ENCODE results near the gene COL5A3.

The COL5A3 gene

DNA sequence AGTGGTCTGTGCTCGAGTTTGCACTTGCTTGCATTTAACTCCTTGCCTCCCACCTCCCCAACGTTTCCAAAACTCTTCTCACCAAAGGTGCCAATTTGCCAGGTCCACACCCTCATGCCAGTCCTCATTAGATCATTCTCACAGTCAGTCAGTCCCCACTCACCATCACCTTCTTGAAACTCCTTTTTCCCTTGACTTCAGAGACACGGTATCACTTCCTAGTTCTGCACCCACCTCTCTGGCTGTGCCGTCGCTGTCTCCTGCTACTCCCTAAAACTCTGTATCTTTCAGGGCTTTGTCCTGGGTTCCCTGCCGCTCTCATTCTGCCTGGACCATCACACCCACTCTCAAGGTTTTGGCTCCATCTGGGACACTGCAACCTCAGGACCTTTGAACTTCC lies 93.6 kb downstream of the COL5A3 start:
- H3K27ac ChIP-seq (ENCODE audit: low read depth, low read length, severe bottlenecking) = no peak overlapping the region
- H3K4me3 ChIP-seq (ENCODE audit: extremely low read depth, insufficient read depth, low read length, poor library complexity, severe bottlenecking) = no peak overlapping the region
- no peaks in the 10 kb centered on the region for H3K36me3 ChIP-seq (ENCODE audit: control insufficient read depth, insufficient read depth, low read length)
- WGBS, 2 experiments (ENCODE audit: insufficient coverage in 2 of 2) = 62 to 70% methylated on average over 6 of the region's 6 CpGs
- H3K9me3 ChIP-seq (ENCODE audit: control insufficient read depth, low read length) = no peaks in the 10 kb centered on the region
- H3K4me1 ChIP-seq (ENCODE audit: control insufficient read depth, insufficient read depth, low read length, poor library complexity, severe bottlenecking) = peaks cover 5% of the 10 kb centered on the region

DNA sequence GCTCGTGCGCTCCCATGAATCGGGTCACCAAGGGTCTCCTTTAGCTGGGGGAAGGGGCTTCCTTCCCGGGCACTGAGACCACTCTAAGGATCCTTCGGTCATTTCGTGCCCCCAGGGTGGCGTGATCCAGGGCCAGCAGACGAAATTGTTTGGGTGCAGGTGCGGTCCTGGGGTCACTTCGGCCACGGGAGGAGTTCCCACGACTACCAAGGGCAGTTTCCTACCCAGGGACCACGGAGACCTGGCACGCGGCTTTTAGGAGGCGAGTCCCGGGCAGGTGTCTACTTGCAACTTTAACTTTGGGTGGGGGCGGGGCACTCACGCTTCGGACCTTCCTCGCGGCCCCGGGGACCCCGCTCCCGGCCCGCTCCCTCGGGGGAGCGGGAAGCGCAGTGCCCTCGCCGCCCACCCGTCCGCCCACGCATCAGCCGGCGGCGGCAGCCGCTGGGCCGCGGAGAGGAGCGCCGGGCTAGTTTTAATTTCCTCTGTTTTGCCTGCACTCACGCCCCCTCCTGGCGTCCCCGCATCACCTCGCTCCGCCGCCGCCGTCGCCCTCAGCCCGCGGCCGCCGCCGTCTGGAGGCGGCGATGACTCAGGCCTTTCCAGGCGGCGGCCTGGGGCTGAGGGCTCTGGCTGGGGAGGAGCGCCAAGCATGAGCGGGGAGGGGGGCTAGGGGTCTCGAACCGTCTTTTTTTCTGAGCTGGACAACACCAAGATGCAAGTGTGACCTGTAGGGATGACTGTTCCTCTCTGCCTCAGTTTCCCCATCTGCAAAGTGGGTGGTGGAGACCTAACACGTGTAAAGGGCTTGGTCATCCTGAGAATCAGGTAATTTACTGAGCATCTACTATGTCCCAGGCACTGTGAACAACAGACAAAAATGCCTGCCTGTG lies 95.7 kb downstream of the COL5A3 start:
- Histone ChIP-seq H3K4me1 (ENCODE audit: control insufficient read depth, insufficient read depth, low read length, poor library complexity, severe bottlenecking) (peaks cover 8% of the 10 kb centered on the region), H3K36me3 (ENCODE audit: control insufficient read depth, insufficient read depth, low read length) (no peaks in the 10 kb centered on the region), H3K9me3 (ENCODE audit: control insufficient read depth, low read length) (no peaks in the 10 kb centered on the region), H3K27ac (ENCODE audit: low read depth, low read length, severe bottlenecking) (peak overlapping the region; percentile 81), H3K4me3 (ENCODE audit: extremely low read depth, insufficient read depth, low read length, poor library complexity, severe bottlenecking) (peak overlapping the region; percentile 59)
- 2 to 3% methylated on average over 34 to 50 of the region's 65 CpGs for WGBS, 2 experiments (ENCODE audit: insufficient coverage in 2 of 2)

DNA sequence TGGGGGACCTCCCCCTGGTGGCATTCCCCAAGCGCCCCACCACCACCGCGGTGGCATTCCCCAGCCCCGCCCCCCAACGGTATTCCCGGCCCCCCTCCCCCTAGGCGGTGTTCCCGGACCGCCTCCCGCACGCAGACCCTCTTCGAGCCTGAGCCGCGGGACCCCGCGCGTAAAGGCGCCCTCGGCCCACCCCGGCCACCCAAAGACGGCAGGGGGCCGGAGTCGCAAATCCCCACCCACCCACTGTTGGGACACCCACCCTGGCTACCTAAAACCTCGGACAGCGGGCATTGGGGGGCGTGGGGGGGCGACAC lies 96.3 kb downstream of the COL5A3 start:
- Histone ChIP-seq H3K36me3 (ENCODE audit: control insufficient read depth, insufficient read depth, low read length) (no peaks in the 10 kb centered on the region), H3K4me1 (ENCODE audit: control insufficient read depth, insufficient read depth, low read length, poor library complexity, severe bottlenecking) (peaks cover 8% of the 10 kb centered on the region), H3K27ac (ENCODE audit: low read depth, low read length, severe bottlenecking) (peak overlapping the region; percentile 81), H3K4me3 (ENCODE audit: extremely low read depth, insufficient read depth, low read length, poor library complexity, severe bottlenecking) (peak overlapping the region; percentile 59), H3K9me3 (ENCODE audit: control insufficient read depth, low read length) (no peaks in the 10 kb centered on the region)
- 0 to 1% methylated on average over 4 to 15 of the region's 27 CpGs for WGBS, 2 experiments (ENCODE audit: insufficient coverage in 2 of 2)

DNA sequence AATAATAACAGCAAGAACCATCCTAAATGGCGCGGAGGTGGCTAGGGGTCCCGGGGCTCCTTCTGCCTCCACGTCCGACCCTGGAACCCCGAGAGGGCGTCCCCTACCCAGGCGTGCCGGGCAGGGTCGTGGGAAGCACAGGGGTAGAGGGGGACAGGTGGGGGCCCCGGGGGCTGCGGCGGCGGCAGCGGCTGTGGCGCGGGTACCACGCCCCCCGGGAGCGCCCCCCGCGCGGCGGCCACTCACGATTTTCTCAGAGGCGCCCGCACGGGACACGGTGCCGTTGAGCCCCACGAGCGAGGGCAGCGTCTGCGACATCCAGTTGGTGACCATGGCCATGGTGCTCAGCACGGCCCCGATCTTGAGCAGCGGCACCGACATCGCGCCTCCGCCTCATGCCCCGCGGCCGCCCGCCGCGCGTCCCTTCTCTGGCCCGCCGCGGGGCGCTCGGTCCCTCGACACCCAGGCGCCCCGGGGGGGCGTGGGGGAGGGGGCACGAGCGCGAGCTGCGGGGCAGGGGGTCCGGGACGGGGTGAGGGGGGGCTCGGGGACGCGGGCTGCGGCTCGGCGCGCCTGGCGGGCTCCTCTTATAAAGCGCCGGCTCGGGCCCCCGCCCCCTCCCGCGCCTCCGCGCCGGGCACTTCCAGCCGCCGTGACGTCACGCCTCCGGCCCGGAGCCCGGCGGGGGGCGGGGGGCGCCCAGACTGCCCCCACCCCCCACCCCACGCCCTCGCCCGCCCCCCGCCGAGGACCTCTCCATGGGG lies 96.9 kb downstream of the COL5A3 start:
- 1 to 2% methylated on average over 21 to 32 of the region's 95 CpGs for WGBS, 2 experiments (ENCODE audit: insufficient coverage in 2 of 2)
- Histone ChIP-seq H3K4me3 (ENCODE audit: extremely low read depth, insufficient read depth, low read length, poor library complexity, severe bottlenecking) (peak overlapping the region; percentile 59), H3K27ac (ENCODE audit: low read depth, low read length, severe bottlenecking) (no peak overlapping the region), H3K36me3 (ENCODE audit: control insufficient read depth, insufficient read depth, low read length) (no peaks in the 10 kb centered on the region), H3K9me3 (ENCODE audit: control insufficient read depth, low read length) (no peaks in the 10 kb centered on the region), H3K4me1 (ENCODE audit: control insufficient read depth, insufficient read depth, low read length, poor library complexity, severe bottlenecking) (peaks cover 8% of the 10 kb centered on the region)

DNA sequence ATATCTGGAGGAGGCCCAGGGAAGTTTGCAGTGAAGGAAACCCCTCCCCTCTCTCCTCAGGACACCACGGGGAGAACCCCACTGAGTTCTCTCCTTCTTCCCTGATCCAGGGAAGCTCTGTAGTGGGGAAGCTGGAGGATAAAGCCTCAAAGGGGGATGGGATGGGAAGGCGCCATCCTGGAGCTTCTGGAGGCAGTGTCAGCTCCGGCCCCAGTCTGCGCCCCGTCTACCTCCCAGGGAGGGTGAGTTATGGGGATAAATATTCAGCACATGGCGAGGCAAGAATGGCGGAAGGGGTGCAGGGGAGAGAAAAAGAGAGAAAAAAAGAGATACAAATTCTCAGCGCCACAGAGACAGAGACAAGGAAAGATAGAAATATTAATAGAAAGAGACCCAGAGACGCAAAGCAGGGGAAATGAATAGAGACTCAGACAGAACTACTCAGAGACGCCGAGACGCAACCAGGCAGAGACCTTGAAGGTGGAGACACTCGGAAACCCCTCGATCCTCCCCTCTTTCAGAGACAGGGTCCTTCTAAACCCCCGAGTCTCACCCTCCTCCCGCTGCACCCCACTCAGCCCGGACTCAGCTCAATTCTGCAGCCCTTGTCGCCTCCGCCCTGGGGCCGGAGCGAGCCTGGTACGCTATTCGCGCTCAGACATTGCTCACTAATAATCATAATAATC lies 97.6 kb downstream of the COL5A3 start:
- no peak overlapping the region for H3K27ac ChIP-seq (ENCODE audit: low read depth, low read length, severe bottlenecking)
- no peaks in the 10 kb centered on the region for H3K9me3 ChIP-seq (ENCODE audit: control insufficient read depth, low read length)
- no peaks in the 10 kb centered on the region for H3K36me3 ChIP-seq (ENCODE audit: control insufficient read depth, insufficient read depth, low read length)
- peaks cover 8% of the 10 kb centered on the region for H3K4me1 ChIP-seq (ENCODE audit: control insufficient read depth, insufficient read depth, low read length, poor library complexity, severe bottlenecking)
- WGBS, 2 experiments (ENCODE audit: insufficient coverage in 2 of 2) = 22 to 24% methylated on average over 21 to 23 of the region's 24 CpGs
- peak overlapping the region; percentile 59 for H3K4me3 ChIP-seq (ENCODE audit: extremely low read depth, insufficient read depth, low read length, poor library complexity, severe bottlenecking)

DNA sequence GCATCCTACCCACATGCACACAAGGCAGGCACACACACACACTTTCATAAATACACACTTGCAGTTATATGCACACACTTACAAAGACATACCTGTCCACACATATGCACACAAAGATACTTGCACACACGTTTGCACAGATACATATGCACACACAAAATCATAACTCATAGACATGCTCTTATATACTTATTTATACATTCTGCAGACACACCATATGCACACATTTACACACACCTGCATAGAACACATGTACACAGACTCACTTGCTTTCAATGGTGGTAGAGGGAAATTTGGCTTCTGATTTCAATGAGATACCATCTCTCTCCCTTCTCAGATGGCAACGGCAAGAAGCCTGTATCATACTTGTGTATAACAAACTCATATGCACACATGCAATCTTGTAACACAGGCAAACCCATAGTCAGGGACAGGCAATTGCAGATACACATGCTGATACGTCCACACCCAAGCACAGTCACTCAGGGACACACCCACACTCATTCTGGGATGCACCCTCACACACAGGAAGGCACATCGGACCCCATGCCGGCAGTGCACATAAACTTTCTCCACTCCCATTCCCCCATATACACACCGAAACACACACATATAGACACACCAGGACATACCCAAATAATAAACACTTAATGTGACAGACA lies 98.6 kb downstream of the COL5A3 start:
- H3K4me3 ChIP-seq (ENCODE audit: extremely low read depth, insufficient read depth, low read length, poor library complexity, severe bottlenecking) = no peak overlapping the region

DNA sequence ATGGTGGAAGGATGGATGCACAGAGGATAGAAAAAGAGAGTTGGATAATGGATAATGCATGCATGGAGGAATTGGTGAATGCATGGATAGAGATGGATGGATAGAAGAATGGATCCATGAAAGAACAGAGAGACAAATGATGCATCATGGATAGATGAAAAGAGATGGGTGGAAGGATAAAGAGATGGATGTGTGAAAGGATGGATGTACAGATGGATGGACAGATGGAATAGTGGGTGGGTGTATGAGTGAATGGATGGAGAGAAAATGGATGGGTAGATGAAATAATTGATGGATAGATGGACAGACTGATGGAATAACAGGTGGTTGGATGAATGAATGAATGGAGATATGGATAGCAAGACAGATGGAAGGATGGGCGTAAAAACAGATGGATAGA lies 99.7 kb downstream of the COL5A3 start:
- no peak overlapping the region for H3K4me3 ChIP-seq (ENCODE audit: extremely low read depth, insufficient read depth, low read length, poor library complexity, severe bottlenecking)
- H3K4me1 ChIP-seq (ENCODE audit: control insufficient read depth, insufficient read depth, low read length, poor library complexity, severe bottlenecking) = peaks cover 8% of the 10 kb centered on the region
- H3K9me3 ChIP-seq (ENCODE audit: control insufficient read depth, low read length) = no peaks in the 10 kb centered on the region
- H3K27ac ChIP-seq (ENCODE audit: low read depth, low read length, severe bottlenecking) = no peak overlapping the region
- H3K36me3 ChIP-seq (ENCODE audit: control insufficient read depth, insufficient read depth, low read length) = no peaks in the 10 kb centered on the region
- 100% methylated on average over 1 of the region's 1 CpG for WGBS, 2 experiments (ENCODE audit: insufficient coverage in 2 of 2)

More for the DNA sequence above, 98.6 kb downstream of the COL5A3 start:
- WGBS, 2 experiments (ENCODE audit: insufficient coverage in 2 of 2) = 90% methylated on average over 5 to 6 of the region's 6 CpGs
- H3K4me1 ChIP-seq (ENCODE audit: control insufficient read depth, insufficient read depth, low read length, poor library complexity, severe bottlenecking) = peaks cover 8% of the 10 kb centered on the region
- H3K9me3 ChIP-seq (ENCODE audit: control insufficient read depth, low read length) = no peaks in the 10 kb centered on the region
- no peaks in the 10 kb centered on the region for H3K36me3 ChIP-seq (ENCODE audit: control insufficient read depth, insufficient read depth, low read length)
- H3K27ac ChIP-seq (ENCODE audit: low read depth, low read length, severe bottlenecking) = no peak overlapping the region

Measured in mesodermal cell (in vitro differentiated cells).